Measurements from ENCODE around the gene SEMA6B.

GRCh38 chr19:4521170-4521887 is 38.2 kb downstream of the SEMA6B start:
- TF ChIP-seq, protein P1, sequence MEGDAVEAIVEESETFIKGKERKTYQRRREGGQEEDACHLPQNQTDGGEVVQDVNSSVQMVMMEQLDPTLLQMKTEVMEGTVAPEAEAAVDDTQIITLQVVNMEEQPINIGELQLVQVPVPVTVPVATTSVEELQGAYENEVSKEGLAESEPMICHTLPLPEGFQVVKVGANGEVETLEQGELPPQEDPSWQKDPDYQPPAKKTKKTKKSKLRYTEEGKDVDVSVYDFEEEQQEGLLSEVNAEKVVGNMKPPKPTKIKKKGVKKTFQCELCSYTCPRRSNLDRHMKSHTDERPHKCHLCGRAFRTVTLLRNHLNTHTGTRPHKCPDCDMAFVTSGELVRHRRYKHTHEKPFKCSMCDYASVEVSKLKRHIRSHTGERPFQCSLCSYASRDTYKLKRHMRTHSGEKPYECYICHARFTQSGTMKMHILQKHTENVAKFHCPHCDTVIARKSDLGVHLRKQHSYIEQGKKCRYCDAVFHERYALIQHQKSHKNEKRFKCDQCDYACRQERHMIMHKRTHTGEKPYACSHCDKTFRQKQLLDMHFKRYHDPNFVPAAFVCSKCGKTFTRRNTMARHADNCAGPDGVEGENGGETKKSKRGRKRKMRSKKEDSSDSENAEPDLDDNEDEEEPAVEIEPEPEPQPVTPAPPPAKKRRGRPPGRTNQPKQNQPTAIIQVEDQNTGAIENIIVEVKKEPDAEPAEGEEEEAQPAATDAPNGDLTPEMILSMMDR (conservative IDR thresholded peaks at IDR 0.05; ENCODE audit: low read depth, low read length), result no peak
- no peak for TF ChIP-seq POLR2A (IDR thresholded peaks at IDR 0.05; ENCODE audit: low read depth, low read length)
- no peak for TF ChIP-seq USF2 (IDR thresholded peaks at IDR 0.05; ENCODE audit: low read depth, low read length)
- TF ChIP-seq RAD21 (IDR thresholded peaks at IDR 0.05; ENCODE audit: low read length), result no peak
